Neuron (in vitro differentiated cells): ENCODE measurements around the gene RYR2.

Experiments used
- H2AFZ ChIP-seq: one replicate; pipeline ENCODE4 v1.6.1; 2013; ENCODE audit warnings: low read depth, mild to moderate bottlenecking, inconsistent platforms, low read length, moderate library complexity
- H3K27me3 ChIP-seq: one replicate; pipeline ENCODE4 v1.6.1; 2013; ENCODE audit warnings: low read length; ENCODE audit not compliant: insufficient read depth
- H3K36me3 ChIP-seq: one replicate; pipeline ENCODE4 v1.6.1; 2013; ENCODE audit warnings: low read length; ENCODE audit not compliant: insufficient read depth
- H3K4me1 ChIP-seq: one replicate; pipeline ENCODE4 v1.6.1; 2013; ENCODE audit warnings: low read length; ENCODE audit not compliant: insufficient read depth
- H3K4me3 ChIP-seq: 2 replicates; pipeline ENCODE4 v1.5.1; 2013; ENCODE audit warnings: mild to moderate bottlenecking, low read length, moderate library complexity
- H3K9me3 ChIP-seq: one replicate; pipeline ENCODE4 v1.6.1; 2013; ENCODE audit warnings: low read length

Gene RYR2

GRCh38 chr1:237281481-237281880, 239.5 kb downstream of the RYR2 start:
- no peaks in the 10 kb centered on the region for H3K4me1 ChIP-seq
- H3K36me3 ChIP-seq, result no peaks in the 10 kb centered on the region
- H2AFZ ChIP-seq, result no peak overlapping the region
- H3K4me3 ChIP-seq, result no peak overlapping the region
- H3K27me3 ChIP-seq, result no peaks in the 10 kb centered on the region
- no peaks in the 10 kb centered on the region for H3K9me3 ChIP-seq

GRCh38 chr1:237282208-237282783, 240.3 kb downstream of the RYR2 start:
- no peak overlapping the region for H2AFZ ChIP-seq
- no peak overlapping the region for H3K4me3 ChIP-seq
- no peaks in the 10 kb centered on the region for H3K9me3 ChIP-seq
- no peaks in the 10 kb centered on the region for H3K36me3 ChIP-seq
- no peaks in the 10 kb centered on the region for H3K27me3 ChIP-seq
- H3K4me1 ChIP-seq, result no peaks in the 10 kb centered on the region

GRCh38 chr1:237287876-237288521, 246.0 kb downstream of the RYR2 start:
- H3K9me3 ChIP-seq, result no peaks in the 10 kb centered on the region
- no peaks in the 10 kb centered on the region for H3K36me3 ChIP-seq
- no peaks in the 10 kb centered on the region for H3K4me1 ChIP-seq
- no peak overlapping the region for H3K4me3 ChIP-seq
- no peaks in the 10 kb centered on the region for H3K27me3 ChIP-seq
- no peak overlapping the region for H2AFZ ChIP-seq

GRCh38 chr1:237293804-237294203, 251.8 kb downstream of the RYR2 start:
- Histone ChIP-seq H3K27me3 (no peaks in the 10 kb centered on the region), H3K4me3 (no peak overlapping the region), H2AFZ (no peak overlapping the region), H3K9me3 (no peaks in the 10 kb centered on the region), H3K4me1 (no peaks in the 10 kb centered on the region), H3K36me3 (no peaks in the 10 kb centered on the region)

- H3K4me1 ChIP-seq, result no peaks in the 10 kb centered on the region
- H3K27me3 ChIP-seq, result no peaks in the 10 kb centered on the region
- no peak overlapping the region for H2AFZ ChIP-seq
- no peak overlapping the region for H3K4me3 ChIP-seq
- H3K36me3 ChIP-seq, result no peaks in the 10 kb centered on the region
- no peaks in the 10 kb centered on the region for H3K9me3 ChIP-seq
These were observed 254.9 kb downstream of the RYR2 start for GRCh38 chr1:237296861-237297260.

- no peaks in the 10 kb centered on the region for H3K9me3 ChIP-seq
- no peaks in the 10 kb centered on the region for H3K4me1 ChIP-seq
- no peak overlapping the region for H2AFZ ChIP-seq
- H3K27me3 ChIP-seq, result no peaks in the 10 kb centered on the region
- H3K4me3 ChIP-seq, result no peak overlapping the region
- no peaks in the 10 kb centered on the region for H3K36me3 ChIP-seq
These were observed 258.7 kb downstream of the RYR2 start for GRCh38 chr1:237300642-237301041.

- no peak overlapping the region for H2AFZ ChIP-seq
- H3K27me3 ChIP-seq, result no peaks in the 10 kb centered on the region
- no peaks in the 10 kb centered on the region for H3K9me3 ChIP-seq
- H3K4me1 ChIP-seq, result no peaks in the 10 kb centered on the region
- H3K4me3 ChIP-seq, result no peak overlapping the region
- H3K36me3 ChIP-seq, result no peaks in the 10 kb centered on the region
These were observed 261.9 kb downstream of the RYR2 start for GRCh38 chr1:237303929-237304328.

GRCh38 chr1:237306726-237307125, 264.7 kb downstream of the RYR2 start:
- Histone ChIP-seq H2AFZ (no peak overlapping the region), H3K9me3 (no peaks in the 10 kb centered on the region), H3K36me3 (no peaks in the 10 kb centered on the region), H3K4me1 (no peaks in the 10 kb centered on the region), H3K4me3 (no peak overlapping the region), H3K27me3 (no peaks in the 10 kb centered on the region)

- Histone ChIP-seq H3K9me3 (no peaks in the 10 kb centered on the region), H3K36me3 (no peaks in the 10 kb centered on the region), H2AFZ (no peak overlapping the region), H3K4me3 (no peak overlapping the region), H3K4me1 (no peaks in the 10 kb centered on the region), H3K27me3 (no peaks in the 10 kb centered on the region)
These were observed 267.7 kb downstream of the RYR2 start for GRCh38 chr1:237309595-237310118.

- Histone ChIP-seq H3K36me3 (no peaks in the 10 kb centered on the region), H3K4me1 (no peaks in the 10 kb centered on the region), H3K27me3 (no peaks in the 10 kb centered on the region), H2AFZ (no peak overlapping the region), H3K9me3 (no peaks in the 10 kb centered on the region), H3K4me3 (no peak overlapping the region)
These were observed 274.4 kb downstream of the RYR2 start for GRCh38 chr1:237316352-237316751.

GRCh38 chr1:237318748-237319147, 276.8 kb downstream of the RYR2 start:
- Histone ChIP-seq H3K4me3 (no peak overlapping the region), H3K36me3 (no peaks in the 10 kb centered on the region), H3K9me3 (no peaks in the 10 kb centered on the region), H3K4me1 (no peaks in the 10 kb centered on the region), H3K27me3 (no peaks in the 10 kb centered on the region), H2AFZ (no peak overlapping the region)

- no peaks in the 10 kb centered on the region for H3K4me1 ChIP-seq
- H2AFZ ChIP-seq, result no peak overlapping the region
- no peak overlapping the region for H3K4me3 ChIP-seq
- no peaks in the 10 kb centered on the region for H3K9me3 ChIP-seq
- no peaks in the 10 kb centered on the region for H3K36me3 ChIP-seq
- no peaks in the 10 kb centered on the region for H3K27me3 ChIP-seq
These were observed 278.9 kb downstream of the RYR2 start for GRCh38 chr1:237320890-237321289.

GRCh38 chr1:237324226-237324625, 282.2 kb downstream of the RYR2 start:
- H3K36me3 ChIP-seq, result no peaks in the 10 kb centered on the region
- H3K4me3 ChIP-seq, result no peak overlapping the region
- no peaks in the 10 kb centered on the region for H3K4me1 ChIP-seq
- no peaks in the 10 kb centered on the region for H3K9me3 ChIP-seq
- H2AFZ ChIP-seq, result no peak overlapping the region
- no peaks in the 10 kb centered on the region for H3K27me3 ChIP-seq

- H3K4me1 ChIP-seq, result no peaks in the 10 kb centered on the region
- no peaks in the 10 kb centered on the region for H3K36me3 ChIP-seq
- H3K4me3 ChIP-seq, result no peak overlapping the region
- no peaks in the 10 kb centered on the region for H3K9me3 ChIP-seq
- H3K27me3 ChIP-seq, result no peaks in the 10 kb centered on the region
- no peak overlapping the region for H2AFZ ChIP-seq
These were observed 285.1 kb downstream of the RYR2 start for GRCh38 chr1:237327061-237327460.
